Renal pelvis (tissue), 4 donors: ENCODE results near the gene ZNF664. TPM values are rescaled to one million over a fixed set of nuclear protein-coding genes. Genes with fewer than 3 reads are reported as not detected.
"Not testable (repeated sequence)": the region's sequence is repeated elsewhere in the genome, so short reads cannot be mapped to it uniquely, and the experiment has no call there.

ENCODE experiments used
- DNase-seq: peaks from one replicate; pipeline ENCODE4 v3.0.0-alpha.2; 2013
- polyA plus RNA-seq, 3 donors: library from polyadenylated mRNA; unstranded; fragments of 120-200 nt; gene quantifications; one replicate each; pipeline ENCODE4 v1.2.1, GENCODE V29; 2013; ENCODE audit not compliant: insufficient read length in 3 of 3

The ZNF664 gene
- polyA plus RNA-seq, 3 donors, result 160 to 176 (median 165) TPM

DNA sequence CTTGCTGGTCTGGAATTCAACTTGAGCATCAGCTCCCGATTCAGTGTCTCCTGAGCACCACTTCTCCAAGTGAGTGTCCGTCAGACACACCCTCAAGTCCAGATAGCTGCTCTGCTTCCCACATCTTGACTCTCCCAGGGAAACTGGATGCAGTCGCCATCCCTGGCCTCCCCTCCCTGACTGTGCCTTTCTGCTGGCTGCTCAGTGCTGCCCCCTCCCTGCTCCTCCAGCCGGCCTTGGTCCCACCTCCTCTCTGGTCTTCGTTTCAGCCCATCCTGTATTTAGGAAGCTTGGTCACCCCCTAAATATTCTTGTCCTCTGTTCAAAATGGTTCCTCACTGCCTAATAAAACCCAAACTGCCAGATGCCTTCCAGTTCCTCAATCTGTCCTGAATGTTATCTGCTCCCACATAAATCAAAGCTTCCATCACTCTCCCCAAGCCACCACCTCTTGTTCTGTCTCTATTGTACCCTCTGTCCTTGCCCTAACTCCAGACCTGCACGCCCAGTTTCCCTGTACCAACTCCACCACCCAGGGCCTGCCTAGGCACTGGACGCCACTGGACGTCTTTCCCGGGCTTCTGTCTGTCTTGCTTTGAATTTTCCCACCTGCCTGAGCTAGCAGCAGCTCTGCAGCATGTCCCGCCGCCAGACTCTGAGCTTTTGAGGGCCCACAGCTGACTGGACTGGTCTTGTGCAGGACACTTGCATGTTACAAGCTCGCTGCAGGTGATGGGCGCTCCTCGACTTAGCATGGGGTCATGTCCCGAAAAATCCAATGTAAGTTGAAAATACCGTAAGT is 34.1 kb upstream of the ZNF664 start:
- DNase-seq, result no peak

DNA sequence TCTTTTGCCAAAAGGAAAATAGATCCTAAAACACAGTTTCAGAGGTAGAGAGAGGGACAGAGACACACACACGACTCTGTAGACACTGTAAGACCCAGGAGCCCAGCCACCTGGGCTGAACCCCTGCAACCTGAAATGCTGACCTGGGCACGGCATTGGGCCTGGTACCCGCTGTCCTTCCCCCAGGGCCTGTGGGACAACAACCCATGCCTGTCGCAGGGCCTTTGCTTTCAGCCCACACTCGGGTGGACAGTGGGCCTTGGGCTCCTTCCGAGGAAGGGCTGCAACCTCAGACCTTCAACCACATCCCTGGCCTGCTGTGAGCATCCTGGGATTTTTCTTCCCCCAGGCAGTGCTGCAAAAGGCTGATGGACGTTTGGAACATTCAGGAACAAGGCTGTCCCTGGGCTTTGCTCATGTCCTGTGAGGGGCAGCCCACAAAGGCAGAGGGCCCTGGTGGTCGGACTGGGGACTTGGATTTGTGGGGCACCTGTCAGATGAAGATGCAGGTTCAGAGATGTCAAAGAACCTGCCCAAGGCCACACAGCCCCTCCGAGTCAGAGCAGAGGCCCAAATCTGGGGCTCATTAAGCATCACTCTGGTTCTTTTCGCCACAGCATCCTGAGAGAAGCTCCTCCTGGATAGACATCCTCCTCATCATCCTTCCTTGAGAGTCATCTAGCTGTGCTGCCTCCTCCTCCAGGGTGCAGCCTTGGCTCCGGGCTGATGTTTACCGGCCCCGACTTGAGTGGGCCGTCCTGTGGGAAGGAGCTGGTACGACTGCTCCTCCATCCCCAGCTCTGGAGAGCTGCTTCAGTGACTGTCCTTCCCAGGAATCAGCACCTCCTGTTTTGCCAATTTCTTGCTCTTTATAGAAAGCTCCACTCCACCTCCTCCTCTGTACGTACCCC is 33.0 kb upstream of the ZNF664 start:
- no peak for DNase-seq

DNA sequence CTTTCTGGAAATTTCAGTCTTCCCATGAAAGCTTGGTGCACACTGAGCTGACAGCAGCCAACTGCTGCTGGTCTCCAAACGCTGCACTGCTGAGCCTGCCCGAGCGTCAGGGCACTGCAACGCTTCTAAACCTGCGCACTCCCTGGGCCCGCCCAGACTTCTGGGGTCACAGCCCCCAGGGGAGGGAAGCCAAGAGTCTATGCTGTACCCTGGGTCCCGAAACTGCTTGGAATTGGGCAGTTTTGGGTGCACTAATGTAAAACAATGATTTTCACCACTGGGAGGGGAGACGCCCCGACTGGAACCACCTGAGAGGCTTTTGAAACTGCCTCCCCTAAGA is 32.4 kb upstream of the ZNF664 start:
- no peak for DNase-seq

DNA sequence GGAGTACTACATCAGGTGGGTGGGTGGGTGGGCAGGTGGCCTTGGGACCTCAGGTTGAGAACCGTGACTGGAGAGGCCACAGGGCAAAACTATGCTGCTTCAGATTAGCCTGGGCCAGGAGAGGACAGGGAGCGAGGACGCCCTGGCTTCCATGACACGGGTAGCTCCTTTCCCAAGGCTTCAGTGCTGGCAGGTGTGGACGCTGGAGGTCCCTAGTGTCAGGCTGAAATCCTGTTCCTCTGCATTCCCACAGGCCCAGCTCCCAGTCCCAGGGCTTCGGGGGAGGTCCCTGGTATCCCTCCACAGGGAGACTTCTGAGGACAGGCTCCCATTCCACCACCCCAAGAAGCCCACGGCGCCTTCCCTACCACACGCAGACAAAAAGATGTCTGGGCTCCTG is 32.0 kb upstream of the ZNF664 start:
- DNase-seq, result no peak

DNA sequence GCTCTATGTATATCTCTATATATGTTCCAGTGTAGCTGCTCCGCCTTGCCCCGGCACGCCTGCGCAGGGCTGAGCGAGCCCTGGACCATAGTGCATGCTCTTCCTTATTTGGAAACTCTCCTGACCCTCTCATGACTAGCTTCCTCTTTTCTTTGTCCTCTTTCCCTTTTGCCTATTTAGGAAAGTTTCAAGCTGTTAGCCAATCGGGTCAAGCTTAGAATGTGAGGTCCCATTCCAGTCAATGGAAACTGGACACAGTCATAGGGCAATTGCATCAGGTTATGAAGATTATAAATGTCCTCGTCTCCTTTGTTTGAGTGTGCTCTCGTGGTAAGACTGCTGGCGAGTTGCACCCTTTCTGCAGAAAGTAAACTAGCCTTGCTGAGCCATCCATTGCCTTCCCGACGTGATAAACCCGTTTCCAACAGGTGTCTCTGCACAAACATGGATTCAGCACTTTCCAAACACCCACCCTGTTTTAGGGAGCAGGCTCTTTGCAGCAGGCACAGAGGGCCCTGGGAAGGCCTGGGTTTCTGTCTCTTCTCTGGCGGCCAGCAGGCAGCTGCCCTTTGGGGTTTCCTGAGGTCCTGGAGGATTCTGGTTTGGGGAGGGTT is 31.3 kb upstream of the ZNF664 start:
- DNase-seq, result no peak

DNA sequence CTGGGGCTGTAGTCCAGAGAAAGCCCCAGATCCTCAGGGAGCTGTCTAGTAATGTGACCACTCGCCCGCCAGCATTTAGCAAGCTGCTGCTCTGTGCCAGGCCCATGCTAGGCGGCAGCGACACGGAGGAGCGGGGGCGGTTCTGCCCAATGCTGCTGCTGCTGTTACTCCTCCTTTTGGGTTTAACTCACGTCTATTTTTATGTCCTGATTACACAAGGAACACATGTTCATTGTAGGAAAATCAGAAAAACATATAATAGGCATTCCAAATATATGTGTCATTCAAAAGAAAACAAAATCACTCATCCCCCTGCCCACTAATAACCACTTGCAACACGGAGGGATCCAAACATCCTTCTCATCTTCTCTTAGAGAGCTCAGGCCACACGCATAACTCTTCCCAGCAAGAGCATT is 30.8 kb upstream of the ZNF664 start:
- DNase-seq, result no peak

DNA sequence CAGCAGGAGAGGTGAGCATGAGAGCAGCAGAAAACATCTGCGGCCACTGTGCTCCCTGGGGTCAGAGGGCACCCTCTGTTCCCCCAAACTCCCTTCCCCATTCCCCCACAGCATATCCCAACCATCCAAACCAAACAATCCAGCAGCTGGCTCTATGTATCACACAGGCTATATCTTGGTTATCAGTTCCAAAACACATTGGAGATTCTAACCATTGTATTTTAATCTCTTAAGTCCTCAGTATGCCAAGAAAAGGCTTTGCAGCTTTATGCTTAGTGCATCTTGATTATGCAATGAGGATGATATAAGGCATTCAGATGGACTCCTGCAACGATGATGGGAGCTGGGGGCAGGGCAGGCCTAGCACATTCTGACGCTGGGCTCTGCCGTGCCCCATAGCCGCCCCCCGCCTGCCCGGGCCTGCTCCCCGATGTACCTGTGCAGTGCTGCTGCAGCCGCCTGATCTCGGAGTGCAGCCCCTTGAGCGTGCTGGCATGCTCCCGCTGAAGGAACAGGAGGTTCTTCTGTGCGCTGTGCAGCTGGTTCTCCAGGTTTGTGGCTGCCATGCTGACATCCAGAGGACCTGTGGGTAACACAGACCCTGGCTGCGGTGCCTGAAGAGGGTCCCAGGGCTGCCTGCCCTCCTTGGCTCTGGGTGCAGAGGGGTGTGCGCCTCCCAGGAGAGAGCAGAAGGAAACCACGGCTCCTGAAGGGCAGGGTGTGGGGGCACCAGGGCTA is 29.9 kb upstream of the ZNF664 start:
- no peak for DNase-seq

DNA sequence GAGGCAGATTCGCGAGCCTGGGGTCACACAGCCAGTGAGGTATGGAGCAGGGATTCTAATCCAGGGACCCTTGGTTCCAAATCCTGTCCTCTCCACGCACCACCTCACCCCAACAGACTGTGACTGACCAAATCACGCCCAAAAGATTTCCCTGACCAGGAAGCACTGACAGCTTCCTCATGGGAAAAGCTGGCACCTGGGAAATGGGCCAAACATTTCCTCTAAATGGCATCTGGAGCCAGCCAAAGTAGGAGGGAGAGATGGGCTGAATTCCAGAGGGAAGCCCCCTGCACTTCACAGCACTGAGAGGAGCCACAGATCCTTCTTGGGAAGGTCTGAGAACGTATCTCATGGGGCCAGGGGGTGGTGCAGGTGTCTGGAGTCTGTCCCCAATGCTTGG is 29.2 kb upstream of the ZNF664 start:
- no peak for DNase-seq

DNA sequence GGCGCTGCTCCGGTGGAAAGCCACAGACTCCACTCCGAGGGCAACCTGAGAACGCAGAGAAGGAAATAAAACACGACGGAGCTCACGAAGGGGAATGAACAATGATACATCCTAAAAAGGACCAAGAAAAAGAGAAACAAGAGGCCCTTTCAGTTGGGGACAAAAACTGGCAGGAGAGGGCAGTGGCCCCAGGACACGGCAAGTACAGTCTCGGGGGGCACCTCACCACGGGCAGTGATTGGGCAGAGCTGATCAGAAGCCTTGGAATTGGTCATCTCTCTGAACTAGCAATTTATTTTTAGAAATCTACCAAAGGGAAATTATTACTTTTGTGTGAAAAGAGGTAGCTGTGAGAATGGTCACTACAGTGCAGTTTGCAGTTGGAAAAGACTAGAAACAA is 28.3 kb upstream of the ZNF664 start:
- DNase-seq, result no peak

DNA sequence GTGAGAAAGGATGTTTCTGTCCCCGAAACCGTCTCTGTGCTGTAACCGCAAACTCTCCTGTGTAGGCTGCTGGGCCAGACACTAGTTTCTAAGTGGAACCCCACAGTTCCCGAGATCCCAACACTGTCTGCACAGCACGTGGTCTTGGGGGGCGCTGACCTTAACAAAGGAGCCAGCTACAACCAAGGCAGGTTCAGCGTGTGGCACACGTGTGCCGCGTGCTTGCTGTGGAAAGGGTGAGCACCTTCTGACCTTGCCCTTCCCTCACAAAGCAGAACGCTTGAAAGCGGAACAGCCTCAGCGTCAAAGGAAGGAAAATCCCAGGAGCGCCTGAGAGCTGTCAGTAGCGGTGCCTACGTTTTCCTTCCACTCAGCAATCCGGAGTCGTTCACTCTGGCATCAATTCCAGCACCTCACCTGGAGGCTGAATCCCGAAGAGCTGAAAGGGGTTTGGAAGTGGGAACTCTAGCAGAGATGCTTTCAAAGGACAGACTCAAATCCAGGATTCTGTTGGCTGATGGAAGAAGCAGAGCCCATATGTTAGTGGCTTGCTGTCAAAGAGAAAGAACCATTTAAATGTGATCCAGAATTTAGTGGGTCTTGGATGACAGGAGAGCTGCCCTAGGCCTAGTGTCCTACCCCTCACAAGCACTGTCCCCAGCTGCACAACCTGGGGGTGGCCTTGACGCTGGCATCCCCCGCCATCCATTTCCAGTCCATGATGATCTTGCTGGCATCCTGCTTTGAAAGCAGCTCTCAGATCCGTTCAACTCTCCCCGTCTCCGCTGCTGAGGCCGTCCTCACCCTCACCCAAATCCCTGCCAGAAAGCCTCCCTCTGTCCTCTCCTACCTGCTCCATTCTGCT is 27.5 kb upstream of the ZNF664 start:
- no peak for DNase-seq

DNA sequence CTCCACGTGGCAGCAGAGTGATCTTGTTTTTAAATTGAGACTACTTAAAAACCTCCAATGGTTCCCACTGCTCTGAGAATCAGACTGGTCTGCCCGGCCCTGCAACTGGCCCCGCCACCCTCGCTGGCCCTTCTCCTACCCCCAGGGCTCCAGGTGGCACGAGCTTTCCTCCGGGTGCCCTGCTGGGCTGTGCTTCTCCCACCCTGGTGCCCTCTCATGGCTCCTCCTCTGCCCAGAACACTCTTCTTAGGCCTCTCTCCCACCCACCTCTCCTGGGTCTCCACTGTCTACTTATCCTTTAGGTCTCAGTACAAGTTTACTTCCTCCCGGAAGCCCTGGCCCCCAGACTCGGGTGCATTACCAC is 26.9 kb upstream of the ZNF664 start:
- no peak for DNase-seq

DNA sequence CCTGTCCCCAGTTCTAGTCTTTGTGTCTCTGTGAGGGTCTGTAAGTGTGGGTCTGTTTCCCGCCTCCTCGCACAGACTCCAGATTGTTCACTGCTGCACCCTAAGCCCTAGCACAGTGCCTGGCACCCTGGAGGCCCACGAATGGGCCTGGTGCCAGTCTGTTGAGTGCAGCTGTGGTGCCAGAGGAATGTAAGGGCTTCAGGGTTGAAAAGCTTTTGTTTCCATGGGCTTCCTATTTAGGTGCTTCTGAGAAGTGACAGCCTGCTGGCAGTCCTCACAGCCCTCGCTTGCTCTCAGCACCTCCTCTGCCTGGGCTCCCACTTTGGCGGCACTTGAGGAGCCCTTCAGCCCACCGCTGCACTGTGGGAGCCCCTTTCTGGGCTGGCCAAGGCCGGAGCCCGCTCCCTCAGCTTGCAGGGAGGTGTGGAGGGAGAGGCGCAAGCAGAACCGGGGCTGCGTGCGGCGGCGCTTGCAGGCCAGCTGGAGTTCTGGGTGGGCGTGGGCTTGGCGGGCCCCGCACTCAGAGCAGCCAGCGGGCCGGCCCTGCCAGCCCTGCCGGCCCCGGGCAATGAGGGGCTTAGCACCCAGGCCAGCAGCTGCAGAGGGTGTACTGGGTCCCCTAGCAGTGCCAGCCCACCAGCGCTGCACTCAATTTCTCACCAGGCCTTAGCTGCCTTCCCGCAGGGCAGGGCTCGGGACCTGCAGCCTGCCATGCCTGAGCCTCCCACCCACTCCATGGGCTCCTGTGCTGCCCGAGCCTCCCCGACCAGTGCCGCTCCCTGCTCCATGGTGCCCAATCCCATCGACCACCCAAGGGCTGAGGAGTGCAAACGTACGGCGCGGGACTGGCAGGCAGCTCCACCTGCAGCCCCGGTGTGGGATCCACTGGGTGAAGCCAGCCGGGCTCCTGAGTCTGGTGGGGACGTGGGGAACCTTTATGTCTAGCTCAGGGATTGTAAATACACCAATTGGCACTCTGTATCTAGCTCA is 26.2 kb upstream of the ZNF664 start:
- not testable (repeated sequence) for DNase-seq

DNA sequence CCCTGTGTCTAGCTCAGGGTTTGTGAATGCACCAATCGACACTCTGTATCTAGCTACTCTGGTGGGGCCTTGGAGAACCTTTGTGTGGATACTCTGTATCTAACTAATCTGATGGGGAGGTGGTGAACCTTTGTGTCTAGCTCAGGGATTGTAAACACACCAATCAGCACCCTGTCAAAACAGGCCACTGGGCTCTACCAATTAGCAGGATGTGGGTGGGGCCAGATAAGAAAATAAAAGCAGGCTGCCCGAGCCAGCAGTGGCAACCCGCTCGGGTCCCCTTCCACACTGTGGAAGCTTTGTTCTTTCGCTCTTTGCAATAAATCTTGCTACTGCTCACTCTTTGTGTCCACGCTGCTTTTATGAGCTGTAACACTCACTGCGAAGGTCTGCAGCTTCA is 25.5 kb upstream of the ZNF664 start:
- not testable (repeated sequence) for DNase-seq

DNA sequence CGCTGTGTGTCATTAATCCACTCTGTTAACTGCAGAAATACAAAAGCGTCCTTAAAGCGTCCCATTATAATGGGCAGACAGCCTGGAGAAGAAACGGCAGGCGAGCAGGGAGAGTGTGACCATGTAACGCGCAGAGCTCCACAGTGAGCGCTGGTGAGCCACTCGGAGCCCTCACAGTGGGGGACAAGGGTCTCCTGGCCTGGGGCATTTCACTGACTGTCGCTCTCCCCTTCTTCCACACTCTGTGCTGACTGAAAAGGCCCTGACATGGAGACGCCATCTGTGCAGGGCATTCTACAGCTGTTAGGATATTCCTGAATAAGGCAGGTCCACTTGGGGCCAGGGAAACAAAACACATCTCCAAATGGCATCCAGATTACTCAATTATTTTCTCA is 24.6 kb upstream of the ZNF664 start:
- DNase-seq, result no peak

DNA sequence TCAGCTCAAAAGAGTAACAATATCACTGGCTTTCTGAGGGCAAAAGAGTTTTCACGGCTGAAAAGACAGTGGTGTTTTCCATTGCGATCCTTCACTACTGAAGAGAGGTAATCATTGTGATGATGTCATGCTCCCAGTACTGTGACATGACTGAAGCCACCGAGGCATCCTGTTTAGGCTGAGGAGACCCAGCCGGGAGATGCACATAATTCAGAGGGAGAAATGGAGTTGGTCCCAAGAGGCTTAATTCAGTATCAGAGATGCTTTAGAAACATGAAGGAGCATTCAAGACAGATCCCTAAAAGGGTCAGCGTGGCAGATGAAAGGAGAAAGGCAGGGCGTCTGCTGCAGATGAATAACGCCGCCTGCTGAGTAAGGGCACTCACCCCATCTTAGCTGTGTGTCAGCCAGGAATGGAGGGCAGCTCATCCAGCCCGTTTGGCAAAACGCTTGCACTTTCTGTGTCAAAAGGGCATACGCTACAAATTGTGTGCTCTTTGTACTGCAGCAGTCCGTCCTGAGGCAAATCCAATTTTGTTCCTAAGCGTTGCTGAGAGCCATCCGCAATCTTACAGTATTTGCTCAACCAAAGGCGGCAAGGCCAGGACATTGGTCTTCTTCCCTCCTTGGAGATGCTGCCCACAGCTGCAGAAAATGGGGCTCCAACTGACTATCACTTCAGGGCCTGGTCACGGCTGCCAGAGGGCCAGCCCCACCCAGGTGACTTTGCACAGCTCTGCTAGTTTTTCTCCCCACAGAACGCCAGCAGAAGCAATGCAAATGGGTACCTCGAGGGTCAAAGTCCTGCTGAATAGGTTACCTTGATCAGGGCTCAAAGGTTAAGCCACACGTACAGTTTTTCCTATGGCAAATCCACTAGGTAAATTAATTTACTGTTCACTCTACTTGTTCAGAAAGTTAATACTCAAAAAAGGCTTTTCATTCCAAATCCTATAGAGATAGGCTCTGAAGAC is 23.9 kb upstream of the ZNF664 start:
- DNase-seq, result no peak

DNA sequence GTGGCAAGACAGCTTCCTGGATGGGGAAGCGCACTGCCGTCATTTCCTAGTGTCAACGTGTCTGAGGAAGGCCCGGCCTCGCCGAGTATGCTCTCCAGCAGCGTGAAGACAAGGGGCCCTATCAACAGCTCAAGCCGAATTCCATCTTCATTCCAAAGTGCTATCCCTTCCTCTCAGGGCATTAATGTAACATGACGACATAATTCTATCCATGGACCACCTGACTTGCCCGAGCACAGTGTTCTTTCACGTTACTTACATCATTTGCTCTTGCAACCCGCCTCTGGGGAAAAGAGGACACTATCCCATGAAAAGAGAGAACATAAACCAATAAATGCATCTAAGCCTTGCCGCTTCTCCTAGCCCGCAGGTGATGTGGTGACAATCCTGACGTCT is 23.2 kb upstream of the ZNF664 start:
- DNase-seq, result no peak

DNA sequence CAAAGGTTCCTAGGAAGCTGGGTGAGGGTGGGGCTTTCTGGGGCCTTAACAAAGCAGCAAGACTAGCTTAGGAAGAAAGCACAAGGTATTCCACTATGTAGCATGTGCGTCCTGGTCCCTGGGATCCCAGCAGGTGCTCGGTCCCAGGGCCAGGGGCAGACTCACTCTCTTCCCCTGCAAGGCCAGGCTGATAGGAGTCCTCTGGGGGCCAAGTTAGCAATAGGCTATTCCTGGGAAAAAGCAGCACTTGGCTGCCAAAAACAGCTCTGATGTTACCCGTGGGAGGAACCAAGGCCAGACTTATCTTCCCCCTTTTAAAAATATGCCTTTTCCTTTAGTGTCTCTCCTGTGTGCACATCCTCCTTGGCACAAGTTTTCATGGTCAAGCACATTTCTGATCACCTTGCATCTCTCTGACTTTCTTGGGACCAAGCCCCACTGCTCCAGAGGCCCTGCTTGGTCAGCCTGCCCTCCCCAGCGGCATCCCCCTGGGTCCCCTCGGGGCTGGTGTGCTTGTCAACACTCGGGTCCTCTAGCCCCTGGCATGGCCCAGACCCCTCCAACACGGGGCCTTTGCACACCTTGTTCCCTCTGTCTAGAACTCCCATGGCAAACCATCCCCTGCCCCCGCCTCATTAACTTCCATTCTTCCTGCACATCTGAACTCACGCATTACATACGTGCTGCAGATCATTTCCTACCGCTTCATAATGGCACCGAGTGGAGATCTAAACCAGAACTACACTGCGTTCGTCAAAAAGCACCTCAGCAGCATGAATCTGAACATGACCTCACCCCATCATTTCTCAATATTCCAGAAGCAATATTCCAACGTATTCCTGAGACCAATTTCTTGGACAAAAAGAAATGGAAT is 22.3 kb upstream of the ZNF664 start:
- DNase-seq, result no peak

DNA sequence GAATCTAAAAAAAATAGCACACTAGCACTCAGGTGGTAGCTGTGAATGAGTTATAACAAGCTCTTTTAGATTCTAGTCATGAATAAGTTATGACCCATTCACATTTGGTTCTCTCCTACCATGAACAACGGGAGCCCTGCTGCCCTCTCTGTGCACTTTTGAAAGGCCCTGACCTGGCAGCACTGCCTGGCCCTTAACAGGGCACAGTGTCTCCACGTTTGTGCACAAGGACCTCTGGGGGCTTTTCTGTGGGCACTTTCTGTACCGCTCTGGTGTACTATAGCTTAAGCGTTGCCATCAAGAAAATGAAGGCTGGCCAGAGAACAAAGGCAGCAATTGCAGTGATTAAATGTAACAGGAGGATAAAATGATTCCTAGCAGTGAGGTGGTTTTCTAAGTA is 21.5 kb upstream of the ZNF664 start:
- DNase-seq, result no peak
